ENCODE data around the gene EPHA8. TPM values are rescaled to one million over a fixed set of nuclear protein-coding genes. Genes with fewer than 3 reads are reported as not detected.

The EPHA8 gene
- polyA plus RNA-seq, 1 donor (not counting 4 experiments of a cell fraction or from before 2014, with no cell fraction given) = 1.0 TPM

DNA sequence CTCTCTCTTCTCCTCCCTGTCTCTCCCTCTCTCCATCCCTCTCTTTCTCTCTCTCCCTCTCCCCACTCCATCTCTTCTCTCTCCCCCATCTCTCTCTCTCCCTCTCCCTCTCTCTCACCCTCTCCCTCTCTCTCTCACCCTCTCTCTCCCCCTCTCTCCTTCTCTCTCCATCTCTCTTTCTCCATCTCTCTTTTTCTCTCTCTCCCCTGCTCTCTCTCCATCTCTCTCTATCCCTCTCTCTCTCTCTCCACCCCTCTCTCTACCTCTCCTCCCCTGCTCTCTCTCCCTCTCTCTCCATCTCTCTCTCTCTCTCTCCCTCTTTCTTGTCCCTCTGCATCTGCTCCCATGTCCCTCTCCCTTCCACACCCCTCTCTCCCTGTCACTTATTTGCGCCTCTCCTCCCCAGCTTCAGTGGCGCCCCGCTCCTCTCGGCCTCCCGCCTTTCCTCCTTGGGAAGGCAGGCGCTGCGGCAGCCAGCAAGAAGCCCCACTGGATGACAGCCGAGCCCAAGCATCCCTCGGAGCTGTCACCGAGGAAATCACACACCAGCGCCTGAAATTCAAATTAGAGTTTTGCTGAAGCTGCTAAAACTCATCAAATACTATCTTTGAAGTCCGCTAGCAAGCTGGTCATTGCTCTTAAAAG lies 15.3 kb upstream of the EPHA8 start:
- no peaks in the 10 kb centered on the region for H3K9me1 ChIP-seq (ENCODE audit: control insufficient read depth, extremely low read depth, insufficient read depth, low read length)
- TF ChIP-seq EZH2 (IDR thresholded peaks at IDR 0.05; ENCODE audit: low read length) = no peak
- TF ChIP-seq, protein P1, sequence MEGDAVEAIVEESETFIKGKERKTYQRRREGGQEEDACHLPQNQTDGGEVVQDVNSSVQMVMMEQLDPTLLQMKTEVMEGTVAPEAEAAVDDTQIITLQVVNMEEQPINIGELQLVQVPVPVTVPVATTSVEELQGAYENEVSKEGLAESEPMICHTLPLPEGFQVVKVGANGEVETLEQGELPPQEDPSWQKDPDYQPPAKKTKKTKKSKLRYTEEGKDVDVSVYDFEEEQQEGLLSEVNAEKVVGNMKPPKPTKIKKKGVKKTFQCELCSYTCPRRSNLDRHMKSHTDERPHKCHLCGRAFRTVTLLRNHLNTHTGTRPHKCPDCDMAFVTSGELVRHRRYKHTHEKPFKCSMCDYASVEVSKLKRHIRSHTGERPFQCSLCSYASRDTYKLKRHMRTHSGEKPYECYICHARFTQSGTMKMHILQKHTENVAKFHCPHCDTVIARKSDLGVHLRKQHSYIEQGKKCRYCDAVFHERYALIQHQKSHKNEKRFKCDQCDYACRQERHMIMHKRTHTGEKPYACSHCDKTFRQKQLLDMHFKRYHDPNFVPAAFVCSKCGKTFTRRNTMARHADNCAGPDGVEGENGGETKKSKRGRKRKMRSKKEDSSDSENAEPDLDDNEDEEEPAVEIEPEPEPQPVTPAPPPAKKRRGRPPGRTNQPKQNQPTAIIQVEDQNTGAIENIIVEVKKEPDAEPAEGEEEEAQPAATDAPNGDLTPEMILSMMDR (optimal IDR thresholded peaks at IDR 0.05 in 1 of 3, IDR thresholded peaks at IDR 0.05 in 1 of 3, conservative IDR thresholded peaks at IDR 0.05 in 1 of 3; ENCODE audit: extremely low read depth in 1 of 3, insufficient read depth in 2 of 3, low read length in 3 of 3) = no peak
- no peaks in the 10 kb centered on the region for H3K36me3 ChIP-seq (ENCODE audit: control insufficient read depth in 2 of 2, extremely low read depth in 1 of 2, insufficient read depth in 2 of 2, low read length in 2 of 2)
- no peaks in the 10 kb centered on the region for H3K9me3 ChIP-seq (ENCODE audit: control insufficient read depth, low read depth, low read length)
- DNase-seq (ENCODE audit: low read depth, low spot score) (no peak), FAIRE-seq (no peak)
- H3K9ac ChIP-seq (ENCODE audit: control insufficient read depth, extremely low read depth, insufficient read depth, low read length) = no peak overlapping the region
- no peak overlapping the region for H3K27ac ChIP-seq (ENCODE audit: control insufficient read depth, insufficient read depth, low read length)
- peaks cover 62% of the 10 kb centered on the region for H3K27me3 ChIP-seq (ENCODE audit: control insufficient read depth, extremely low read depth, insufficient read depth, low read length)
- dilution Hi-C loops (cut with MboI; ENCODE audit: extremely low pct_ligation_motif_present, low sequenced_read_pairs) = no loop called here
- no peaks in the 10 kb centered on the region for H3K4me1 ChIP-seq (ENCODE audit: control insufficient read depth, extremely low read depth, insufficient read depth, low read length)
- no peak overlapping the region for H3K4me2 ChIP-seq (ENCODE audit: control insufficient read depth, extremely low read depth, insufficient read depth, low read depth, low read length)
- no peaks in the 10 kb centered on the region for H4K20me1 ChIP-seq (ENCODE audit: control insufficient read depth, extremely low read depth, insufficient read depth, low read length)
- H2AFZ ChIP-seq (ENCODE audit: control insufficient read depth, low read length) = no peak overlapping the region
- no peaks in the 10 kb centered on the region for H3K79me2 ChIP-seq (ENCODE audit: control insufficient read depth, insufficient read depth, low read length)
- no peak overlapping the region for H3K4me3 ChIP-seq (ENCODE audit: control insufficient read depth in 2 of 3, extremely low read depth in 1 of 3, insufficient read depth in 2 of 3, low read depth in 1 of 3, low read length in 3 of 3)

DNA sequence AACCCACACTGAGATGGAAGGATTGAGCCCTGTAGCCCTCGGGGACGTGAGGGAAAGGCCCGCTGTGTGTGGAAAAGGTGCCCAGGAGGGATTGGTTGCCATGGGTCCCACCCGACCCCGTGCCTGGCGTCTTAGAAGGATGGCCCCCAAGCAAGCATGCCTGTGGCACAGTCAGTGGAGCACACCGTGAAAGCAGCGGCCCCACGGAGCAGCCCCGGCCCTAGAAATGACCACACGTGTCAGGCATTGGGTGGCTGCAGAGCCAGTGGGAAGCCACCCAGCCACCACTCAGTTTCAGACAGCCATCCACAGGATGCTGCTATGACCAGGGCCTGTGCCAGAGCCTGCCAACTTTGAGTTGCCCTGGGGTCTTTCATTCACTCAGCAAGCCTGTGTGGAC lies 13.3 kb upstream of the EPHA8 start:
- FAIRE-seq = no peak
- dilution Hi-C loops (cut with MboI; ENCODE audit: extremely low pct_ligation_motif_present, low sequenced_read_pairs) = no loop called here
- H3K9ac ChIP-seq (ENCODE audit: control insufficient read depth, extremely low read depth, insufficient read depth, low read length) = no peak overlapping the region

More for the DNA sequence above, 13.3 kb upstream of the EPHA8 start:
- H3K36me3 ChIP-seq (ENCODE audit: control insufficient read depth in 2 of 2, extremely low read depth in 1 of 2, insufficient read depth in 2 of 2, low read length in 2 of 2) = no peaks in the 10 kb centered on the region
- no peaks in the 10 kb centered on the region for H3K4me1 ChIP-seq (ENCODE audit: control insufficient read depth, extremely low read depth, insufficient read depth, low read length)
- no peak overlapping the region for H3K27ac ChIP-seq (ENCODE audit: control insufficient read depth, insufficient read depth, low read length)
- H3K9me3 ChIP-seq (ENCODE audit: control insufficient read depth, low read depth, low read length) = no peaks in the 10 kb centered on the region
- no peak overlapping the region for H2AFZ ChIP-seq (ENCODE audit: control insufficient read depth, low read length)
- H3K79me2 ChIP-seq (ENCODE audit: control insufficient read depth, insufficient read depth, low read length) = no peaks in the 10 kb centered on the region
- peaks cover 71% of the 10 kb centered on the region for H3K27me3 ChIP-seq (ENCODE audit: control insufficient read depth, extremely low read depth, insufficient read depth, low read length)
- no peaks in the 10 kb centered on the region for H4K20me1 ChIP-seq (ENCODE audit: control insufficient read depth, extremely low read depth, insufficient read depth, low read length)
- no peak for DNase-seq (ENCODE audit: low read depth, low spot score)
- H3K9me1 ChIP-seq (ENCODE audit: control insufficient read depth, extremely low read depth, insufficient read depth, low read length) = no peaks in the 10 kb centered on the region
- TF ChIP-seq, protein P1 (optimal IDR thresholded peaks at IDR 0.05 in 1 of 3, IDR thresholded peaks at IDR 0.05 in 1 of 3, conservative IDR thresholded peaks at IDR 0.05 in 1 of 3; ENCODE audit: extremely low read depth in 1 of 3, insufficient read depth in 2 of 3, low read length in 3 of 3) = no peak
- no peak for TF ChIP-seq EZH2 (IDR thresholded peaks at IDR 0.05; ENCODE audit: low read length)
- H3K4me3 ChIP-seq (ENCODE audit: control insufficient read depth in 2 of 3, extremely low read depth in 1 of 3, insufficient read depth in 2 of 3, low read depth in 1 of 3, low read length in 3 of 3) = no peak overlapping the region
- H3K4me2 ChIP-seq (ENCODE audit: control insufficient read depth, extremely low read depth, insufficient read depth, low read depth, low read length) = no peak overlapping the region

All from keratinocyte (primary cell).